GM12878 (cell line): ENCODE measurements around the gene DPM1. TPM values are rescaled to one million over a fixed set of nuclear protein-coding genes. Genes with fewer than 3 reads are reported as not detected.

Experiments
- ATAC-seq: fragments of 200-7000 bp; cut with Tn5 transposase; 3 replicates; pipeline ENCODE4 v1.9.1; 2020; ENCODE audit warnings: mild to moderate bottlenecking, moderate library complexity
- BruUV-seq: library from RNA; stranded (reverse); fragments of 400-500 nt; replicated peaks from 2 replicates; lab custom pipeline; 2021; lab: Mats Ljungman, UMichigan
- CTCF ChIA-PET: fragments of 300-600 bp; sonication (Branson Sonifier 250); formaldehyde crosslinking; extraction: SDS; loops from one replicate; lab custom pipeline; 2021; ENCODE audit warnings: inconsistent platforms; lab: Yijun Ruan, JAX
- POLR2A ChIA-PET: fragments of 350-600 bp; formaldehyde crosslinking; extraction: SDS; loops from one replicate; lab custom pipeline; 2021; ENCODE audit warnings: inconsistent platforms; lab: Charles Lee
- RAD21 ChIA-PET: fragments of 300-600 bp; sonication (Branson Sonifier 250); formaldehyde crosslinking; loops from one replicate; lab custom pipeline; 2023; ENCODE audit warnings: antibody characterized with exemption; ENCODE audit not compliant: unreplicated experiment; lab: Charles Lee
- SMC1A ChIA-PET: fragments of 300-600 bp; sonication (Branson Sonifier 250); formaldehyde crosslinking; loops from one replicate; lab custom pipeline; 2023; ENCODE audit not compliant: unreplicated experiment, uncharacterized antibody; lab: Charles Lee
- DNase-seq: peaks from one replicate; pipeline ENCODE4 v3.0.0-alpha.2; 2011; ENCODE audit warnings: low read depth, low spot score
- FAIRE-seq: peaks from 3 replicates; lab custom pipeline; 2011; peaks lifted over from hg19 to GRCh38; lab: Jason Lieb, UNC
- H2AFZ ChIP-seq: 2 replicates; pipeline ENCODE4 v1.6.0; 2011; ENCODE audit warnings: low read depth, low read length, control low read depth; ENCODE audit not compliant: control insufficient read depth
- H3K27ac ChIP-seq: 2 replicates; pipeline ENCODE4 v1.5.1; 2011; ENCODE audit warnings: control low read depth; ENCODE audit not compliant: control insufficient read depth, insufficient read depth
- H3K27me3 ChIP-seq, 2 experiments: replicated peaks in 1 of 2; 2 replicates each; pipeline versions ENCODE4 v1.6.0 to v1.6.1; 2011; ENCODE audit warnings: low read length in 1 of 2; ENCODE audit not compliant: control insufficient read depth in 2 of 2, insufficient read depth in 2 of 2
- H3K36me3 ChIP-seq, 2 experiments: 2 replicates each; pipeline ENCODE4 v1.5.1; 2011; ENCODE audit warnings: low read length in 1 of 2; ENCODE audit not compliant: control insufficient read depth in 2 of 2, insufficient read depth in 2 of 2
- H3K4me1 ChIP-seq: 2 replicates; pipeline ENCODE4 v1.6.1; 2011; ENCODE audit warnings: mild to moderate bottlenecking, low read length, moderate library complexity, mixed read lengths; ENCODE audit not compliant: control insufficient read depth, insufficient read depth
- H3K4me2 ChIP-seq: 2 replicates; pipeline ENCODE4 v1.6.0; 2011; ENCODE audit warnings: control low read depth; ENCODE audit not compliant: control insufficient read depth, insufficient read depth
- H3K4me3 ChIP-seq: fragments of 200-600 bp; sonication (generic); 2 replicates; pipeline ENCODE4 v1.5.1; 2016
- H3K79me2 ChIP-seq: 2 replicates; pipeline ENCODE4 v1.6.0; 2011; ENCODE audit warnings: low read length; ENCODE audit not compliant: control insufficient read depth, insufficient read depth
- H3K9ac ChIP-seq: 2 replicates; pipeline ENCODE4 v1.8.0; 2011; ENCODE audit warnings: low read length, control low read depth, mixed read lengths; ENCODE audit not compliant: control insufficient read depth, insufficient read depth
- H3K9me3 ChIP-seq: replicated peaks from 3 replicates; pipeline ENCODE4 v1.5.1; 2011; ENCODE audit warnings: mild to moderate bottlenecking, low read length; ENCODE audit not compliant: control insufficient read depth, insufficient read depth
- H4K20me1 ChIP-seq: 2 replicates; pipeline ENCODE4 v1.6.0; 2011; ENCODE audit not compliant: control insufficient read depth, insufficient read depth
- BACH1 ChIP-seq: fragments of 450-650 bp; IDR thresholded peaks from 2 replicates; pipeline ENCODE4 v1.6.1; 2017; ENCODE audit warnings: mild to moderate bottlenecking, borderline replicate concordance
- EP300 ChIP-seq, 2 experiments: fragments of 150-350 bp in 1 of 2; IDR thresholded peaks; 2 replicates each; pipeline ENCODE4 v1.6.1; 2011 to 2012; ENCODE audit warnings: low read depth in 2 of 2, low read length in 2 of 2, borderline replicate concordance in 1 of 2, improper control_type of control experiment in 1 of 2, inconsistent platforms in 1 of 2; ENCODE audit not compliant: control insufficient read depth in 1 of 2
- ETV6 ChIP-seq, 2 experiments: fragments of 450-650 bp in 1 of 2; IDR thresholded peaks in 1 of 2; conservative IDR thresholded peaks in 1 of 2; 2 replicates each; pipeline ENCODE4 v1.6.1; 2014; ENCODE audit warnings: antibody characterized with exemption in 1 of 2, borderline replicate concordance in 1 of 2, low read depth in 1 of 2, mild to moderate bottlenecking in 1 of 2, moderate library complexity in 1 of 2
- HDAC6 ChIP-seq: fragments of 200-600 bp; sonication (generic); IDR thresholded peaks from one replicate; pipeline ENCODE4 v1.8.0; 2017; ENCODE audit warnings: antibody characterized with exemption; ENCODE audit not compliant: unreplicated experiment
- JUNB ChIP-seq: IDR thresholded peaks from 2 replicates; pipeline ENCODE4 v1.6.1; 2016; ENCODE audit warnings: antibody characterized with exemption, mild to moderate bottlenecking
- SUPT20H ChIP-seq: IDR thresholded peaks from 2 replicates; pipeline ENCODE4 v1.6.1; 2011; ENCODE audit warnings: low read depth, mild to moderate bottlenecking, low read length, moderate library complexity, borderline replicate concordance; ENCODE audit not compliant: control insufficient read depth
- WGBS: methylation state at CpG from one replicate; pipeline ENCODE4 v1.1.6; 2016; ENCODE audit warnings: low lambda C conversion rate; ENCODE audit not compliant: insufficient replicate concordance, insufficient coverage; ENCODE audit errors: missing lambda C conversion rate; 5-methylcytosine and 5-hydroxymethylcytosine counted together
- in situ Hi-C: fragments of 300-500 bp; cut with MboI; formaldehyde crosslinking; loops from 9 replicates; pipeline ENCODE4 v1.14.3; 2018; ENCODE audit warnings: mixed read lengths
- intact Hi-C: fragments of 100-400 bp; cut with micrococcal nuclease; formaldehyde crosslinking; loops from one replicate; pipeline ENCODE4 v1.14.2; 2022; ENCODE audit not compliant: unreplicated experiment
- polyA plus RNA-seq, 11 experiments: library from polyadenylated mRNA; depleted of rRNA in 4 of 11; unstranded in 6 of 11; stranded (reverse) in 5 of 11; fragments of >200 nt; fragmentation: Nextera tagmentation in 4 of 11; fragmentation: Illumina TruSeq in 1 of 11; extraction: Ambion mirVana in 4 of 11; extraction: Trizol in 1 of 11; gene quantifications; 1 replicate in 1 of 11; 2 replicates in 10 of 11; pipeline versions ENCODE4 v1.2.1 to v1.2.3, GENCODE V29; 2011 to 2016; ENCODE audit warnings: inconsistent platforms in 2 of 11, missing spikeins in 2 of 11, low read depth in 1 of 11
- total RNA-seq, 4 experiments: library from RNA; depleted of rRNA in 3 of 4; stranded (reverse); fragments of >200 nt in 3 of 4; fragmentation: Illumina TruSeq in 1 of 4; extraction: Trizol in 1 of 4; gene quantifications; 2 replicates each; pipeline versions ENCODE4 v1.2.1 to v1.2.3, GENCODE V29; 2013 to 2021
- TF ChIP-seq, protein P1 (sequence below): fragments of 450-650 bp; IDR thresholded peaks from 2 replicates; pipeline ENCODE4 v1.6.1; 2017; ENCODE audit warnings: mild to moderate bottlenecking, moderate library complexity
- TF ChIP-seq, protein P2 (sequence below): fragments of 450-650 bp; conservative IDR thresholded peaks from 2 replicates; pipeline ENCODE4 v1.6.1; 2017; ENCODE audit warnings: mild to moderate bottlenecking, moderate library complexity

The DPM1 gene
- total and polyA plus RNA-seq, 10 of the 15 experiments (the other 5 are each of a cell fraction or from before 2014, with no cell fraction given): 53.3 to 167 (median 108) TPM

DNA sequence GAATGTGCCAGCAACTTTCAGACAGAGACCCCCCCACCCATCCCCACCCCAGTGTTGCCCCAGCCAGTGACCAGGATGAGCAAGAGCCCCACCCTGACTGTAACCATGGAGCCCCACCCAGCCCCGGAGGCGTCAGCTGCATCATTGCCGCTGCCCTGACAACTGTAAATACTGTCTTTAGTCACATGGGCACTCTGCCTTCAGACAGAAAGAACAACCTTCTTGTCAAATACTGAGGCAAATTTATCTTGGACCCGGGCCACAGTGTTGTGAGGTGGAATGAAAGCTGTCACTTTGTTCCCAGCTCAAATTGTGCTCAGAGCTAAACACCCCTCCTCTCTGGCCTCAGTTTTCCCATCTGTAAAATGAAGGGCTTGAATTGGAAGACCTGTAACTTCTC, 24.0 kb upstream of the DPM1 start (continued):
- TF ChIP-seq BACH1 (no peak), JUNB (no peak), HDAC6 (no peak)
- TF ChIP-seq, protein P1, sequence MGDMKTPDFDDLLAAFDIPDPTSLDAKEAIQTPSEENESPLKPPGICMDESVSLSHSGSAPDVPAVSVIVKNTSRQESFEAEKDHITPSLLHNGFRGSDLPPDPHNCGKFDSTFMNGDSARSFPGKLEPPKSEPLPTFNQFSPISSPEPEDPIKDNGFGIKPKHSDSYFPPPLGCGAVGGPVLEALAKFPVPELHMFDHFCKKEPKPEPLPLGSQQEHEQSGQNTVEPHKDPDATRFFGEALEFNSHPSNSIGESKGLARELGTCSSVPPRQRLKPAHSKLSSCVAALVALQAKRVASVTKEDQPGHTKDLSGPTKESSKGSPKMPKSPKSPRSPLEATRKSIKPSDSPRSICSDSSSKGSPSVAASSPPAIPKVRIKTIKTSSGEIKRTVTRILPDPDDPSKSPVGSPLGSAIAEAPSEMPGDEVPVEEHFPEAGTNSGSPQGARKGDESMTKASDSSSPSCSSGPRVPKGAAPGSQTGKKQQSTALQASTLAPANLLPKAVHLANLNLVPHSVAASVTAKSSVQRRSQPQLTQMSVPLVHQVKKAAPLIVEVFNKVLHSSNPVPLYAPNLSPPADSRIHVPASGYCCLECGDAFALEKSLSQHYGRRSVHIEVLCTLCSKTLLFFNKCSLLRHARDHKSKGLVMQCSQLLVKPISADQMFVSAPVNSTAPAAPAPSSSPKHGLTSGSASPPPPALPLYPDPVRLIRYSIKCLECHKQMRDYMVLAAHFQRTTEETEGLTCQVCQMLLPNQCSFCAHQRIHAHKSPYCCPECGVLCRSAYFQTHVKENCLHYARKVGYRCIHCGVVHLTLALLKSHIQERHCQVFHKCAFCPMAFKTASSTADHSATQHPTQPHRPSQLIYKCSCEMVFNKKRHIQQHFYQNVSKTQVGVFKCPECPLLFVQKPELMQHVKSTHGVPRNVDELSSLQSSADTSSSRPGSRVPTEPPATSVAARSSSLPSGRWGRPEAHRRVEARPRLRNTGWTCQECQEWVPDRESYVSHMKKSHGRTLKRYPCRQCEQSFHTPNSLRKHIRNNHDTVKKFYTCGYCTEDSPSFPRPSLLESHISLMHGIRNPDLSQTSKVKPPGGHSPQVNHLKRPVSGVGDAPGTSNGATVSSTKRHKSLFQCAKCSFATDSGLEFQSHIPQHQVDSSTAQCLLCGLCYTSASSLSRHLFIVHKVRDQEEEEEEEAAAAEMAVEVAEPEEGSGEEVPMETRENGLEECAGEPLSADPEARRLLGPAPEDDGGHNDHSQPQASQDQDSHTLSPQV: no peak
- TF ChIP-seq, all 136 proteins: peak for 0

DNA sequence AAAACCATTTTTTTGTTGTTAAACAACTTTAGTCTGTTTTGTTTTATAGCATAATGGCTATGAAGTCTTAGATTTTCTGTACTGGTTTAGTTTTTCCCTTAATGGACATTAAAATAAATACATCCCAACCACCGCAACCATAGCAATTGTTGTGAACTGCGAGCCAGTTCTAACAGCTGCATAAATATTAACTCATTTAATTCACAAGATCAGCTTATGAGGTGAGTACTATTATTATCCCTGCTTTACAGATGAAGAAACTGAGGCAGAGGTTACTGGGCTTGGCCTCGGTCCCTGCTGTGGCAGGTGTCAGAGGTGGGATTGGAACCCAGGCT, 23.3 kb upstream of the DPM1 start:
- H3K9ac ChIP-seq: no peak overlapping the region
- no peak overlapping the region for H3K4me3 ChIP-seq
- no peaks in the 10 kb centered on the region for H3K4me1 ChIP-seq
- no peak overlapping the region for H3K27ac ChIP-seq
- FAIRE-seq (no peak), ATAC-seq (no peak), DNase-seq (no peak)
- intact Hi-C loops: loop anchor here (5.0 to 10.0 kb wide), 3 partner anchors 189 to 641 kb away; no protein-coding TSS in a partner anchor
- no peak overlapping the region for H3K4me2 ChIP-seq
- no TSS peak for BruUV-seq
- in situ Hi-C loops: loop anchor here (10.0 kb wide), 1 partner anchor 643 kb away; no protein-coding TSS in a partner anchor
- no peak overlapping the region for H2AFZ ChIP-seq
- no peaks in the 10 kb centered on the region for H3K79me2 ChIP-seq
- ChIA-PET SMC1A (interaction anchor here (0.8 to 1.9 kb wide), 6 partner anchors 23 to 344 kb away, joined by 3 to 12 read pairs (median 4); partner anchors contain the start of genes BCAS4, DPM1 and MOCS3), POLR2A (no interaction called here), CTCF (interaction anchor here (0.6 to 14.7 kb wide), 26 partner anchors 10 to 633 kb away, joined by 3 to 177 read pairs (median 4); partner anchors contain the start of genes BCAS4, DPM1 and MOCS3), RAD21 (interaction anchor here (1.4 to 4.4 kb wide), 3 partner anchors 23 to 191 kb away, joined by 4 to 28 read pairs (median 5); partner anchors contain the start of genes BCAS4, DPM1 and MOCS3)
- H3K27me3 ChIP-seq: no peaks in the 10 kb centered on the region; a peak in 1 of 4 replicates
- H3K9me3 ChIP-seq: no peaks in the 10 kb centered on the region
- 98% methylated on average over 3 of the region's 3 CpGs for WGBS
- TF ChIP-seq SUPT20H (no peak), EP300 (IDR thresholded peaks at IDR 0.05; ENCODE audit: borderline replicate concordance in 1 of 2, control insufficient read depth in 1 of 2, low read depth in 2 of 2, low read length in 2 of 2) (no peak), ETV6 (conservative IDR thresholded peaks at IDR 0.05 in 1 of 2, IDR thresholded peaks at IDR 0.05 in 1 of 2; ENCODE audit: borderline replicate concordance in 1 of 2, low read depth in 1 of 2) (no peak)
- TF ChIP-seq, protein P2, sequence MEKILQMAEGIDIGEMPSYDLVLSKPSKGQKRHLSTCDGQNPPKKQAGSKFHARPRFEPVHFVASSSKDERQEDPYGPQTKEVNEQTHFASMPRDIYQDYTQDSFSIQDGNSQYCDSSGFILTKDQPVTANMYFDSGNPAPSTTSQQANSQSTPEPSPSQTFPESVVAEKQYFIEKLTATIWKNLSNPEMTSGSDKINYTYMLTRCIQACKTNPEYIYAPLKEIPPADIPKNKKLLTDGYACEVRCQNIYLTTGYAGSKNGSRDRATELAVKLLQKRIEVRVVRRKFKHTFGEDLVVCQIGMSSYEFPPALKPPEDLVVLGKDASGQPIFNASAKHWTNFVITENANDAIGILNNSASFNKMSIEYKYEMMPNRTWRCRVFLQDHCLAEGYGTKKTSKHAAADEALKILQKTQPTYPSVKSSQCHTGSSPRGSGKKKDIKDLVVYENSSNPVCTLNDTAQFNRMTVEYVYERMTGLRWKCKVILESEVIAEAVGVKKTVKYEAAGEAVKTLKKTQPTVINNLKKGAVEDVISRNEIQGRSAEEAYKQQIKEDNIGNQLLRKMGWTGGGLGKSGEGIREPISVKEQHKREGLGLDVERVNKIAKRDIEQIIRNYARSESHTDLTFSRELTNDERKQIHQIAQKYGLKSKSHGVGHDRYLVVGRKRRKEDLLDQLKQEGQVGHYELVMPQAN: no peak
- no peaks in the 10 kb centered on the region for H3K36me3 ChIP-seq
- H4K20me1 ChIP-seq: no peaks in the 10 kb centered on the region
